ENCODE data around the gene HSD11B1. TPM values are rescaled to one million over a fixed set of nuclear protein-coding genes. Genes with fewer than 3 reads are reported as not detected.
A peak's percentile ranks its signal among the peaks of the same experiment; 100 is the strongest.

Gene HSD11B1
- total and polyA plus RNA-seq, 2 donors = 0.14 to 0.55 TPM

GRCh38 chr1:209742409-209743144, 37.9 kb downstream of the HSD11B1 start:
- Histone ChIP-seq H3K36me3 (ENCODE audit: control insufficient read depth in 2 of 2, insufficient read depth in 2 of 2, low read length in 1 of 2) (no peaks in the 10 kb centered on the region), H3K27ac (ENCODE audit: low read depth in 1 of 2, low read length in 1 of 2) (no peak overlapping the region), H3K4me1 (ENCODE audit: control insufficient read depth in 2 of 2, insufficient read depth in 2 of 2, low read length in 2 of 2) (peaks cover 0 to 2% of the 10 kb centered on the region in 2 donors), H3K27me3 (ENCODE audit: control insufficient read depth in 2 of 2, insufficient read depth in 1 of 2, low read length in 1 of 2) (no peaks in the 10 kb centered on the region), H3K9me3 (ENCODE audit: control insufficient read depth in 2 of 2, insufficient read depth in 1 of 2, low read length in 1 of 2) (no peaks in the 10 kb centered on the region), H3K4me3 (ENCODE audit: low read length in 2 of 2) (no peak overlapping the region)
- 90% methylated on average over 8 of the region's 8 CpGs for WGBS
- DNase-seq (ENCODE audit: low read depth in 6 of 9, low spot score in 9 of 9) = no peak

DNA sequence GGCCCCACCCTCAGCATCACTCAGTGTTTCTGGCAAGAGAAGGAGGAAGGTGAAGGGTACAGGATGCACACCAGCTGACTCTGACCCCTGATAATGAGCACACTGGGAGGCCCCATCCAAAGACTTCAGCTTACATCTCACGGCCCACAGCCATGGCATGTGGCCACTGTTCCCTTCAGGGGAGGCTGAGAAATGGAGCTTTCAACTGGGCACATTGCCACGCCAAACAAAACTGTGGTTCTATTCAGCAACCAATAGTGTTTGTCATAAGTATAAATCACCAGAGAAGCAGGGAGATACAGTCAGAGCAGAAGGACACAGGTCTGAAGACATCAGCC, 38.5 kb downstream of the HSD11B1 start:
- Histone ChIP-seq H3K4me3 (ENCODE audit: low read length in 2 of 2) (no peak overlapping the region), H3K27ac (ENCODE audit: low read depth in 1 of 2, low read length in 1 of 2) (no peak overlapping the region), H3K27me3 (ENCODE audit: control insufficient read depth in 2 of 2, insufficient read depth in 1 of 2, low read length in 1 of 2) (no peaks in the 10 kb centered on the region), H3K9me3 (ENCODE audit: control insufficient read depth in 2 of 2, insufficient read depth in 1 of 2, low read length in 1 of 2) (no peaks in the 10 kb centered on the region), H3K4me1 (ENCODE audit: control insufficient read depth in 2 of 2, insufficient read depth in 2 of 2, low read length in 2 of 2) (peaks cover 0 to 7% of the 10 kb centered on the region in 2 donors), H3K36me3 (ENCODE audit: control insufficient read depth in 2 of 2, insufficient read depth in 2 of 2, low read length in 1 of 2) (no peaks in the 10 kb centered on the region)
- 88% methylated on average over 2 of the region's 2 CpGs for WGBS
- DNase-seq (ENCODE audit: low read depth in 6 of 9, low spot score in 9 of 9) = no peak

DNA sequence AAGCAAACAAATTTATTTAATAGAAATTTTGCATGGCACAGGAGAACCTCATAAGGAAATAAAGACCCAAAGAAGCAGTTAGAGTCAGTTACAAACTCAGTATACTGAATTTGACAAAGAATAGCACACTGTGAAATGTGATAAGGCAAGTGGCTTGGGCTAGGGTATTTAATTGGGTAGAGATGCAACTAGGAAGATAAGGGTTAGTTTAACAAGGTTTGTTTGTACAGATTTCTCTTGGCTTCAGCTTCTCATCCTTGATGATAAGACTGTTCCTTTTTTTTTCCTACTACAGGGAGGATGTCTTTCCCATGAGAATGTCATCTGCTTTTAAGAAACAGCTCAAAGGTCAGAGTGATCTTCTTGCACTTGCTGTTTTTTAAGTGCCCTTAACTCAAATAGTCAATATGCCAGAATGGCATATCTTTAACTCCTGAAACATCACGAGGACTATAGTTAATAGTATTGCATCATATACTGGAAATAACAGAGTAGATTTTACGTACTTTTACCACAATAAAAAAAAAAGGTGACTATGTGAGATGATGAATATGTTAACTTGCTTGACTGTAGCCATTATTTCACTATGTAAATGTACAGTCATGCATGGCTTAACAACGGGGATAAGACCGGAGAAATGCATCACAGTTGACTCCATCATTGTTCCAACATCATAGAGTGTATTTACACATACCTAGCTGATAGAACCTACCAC, 42.0 kb downstream of the HSD11B1 start:
- 95% methylated on average over 4 of the region's 4 CpGs for WGBS
- Histone ChIP-seq H3K36me3 (ENCODE audit: control insufficient read depth in 2 of 2, insufficient read depth in 2 of 2, low read length in 1 of 2) (no peaks in the 10 kb centered on the region), H3K4me1 (ENCODE audit: control insufficient read depth in 2 of 2, insufficient read depth in 2 of 2, low read length in 2 of 2) (peaks cover 0 to 17% of the 10 kb centered on the region in 2 donors), H3K27ac (ENCODE audit: low read depth in 1 of 2, low read length in 1 of 2) (no peak overlapping the region), H3K27me3 (ENCODE audit: control insufficient read depth in 2 of 2, insufficient read depth in 1 of 2, low read length in 1 of 2) (no peaks in the 10 kb centered on the region), H3K4me3 (ENCODE audit: low read length in 2 of 2) (no peak overlapping the region), H3K9me3 (ENCODE audit: control insufficient read depth in 2 of 2, insufficient read depth in 1 of 2, low read length in 1 of 2) (no peaks in the 10 kb centered on the region)
- DNase-seq (ENCODE audit: low read depth in 6 of 9, low spot score in 9 of 9) = no peak

GRCh38 chr1:209747580-209748262, 43.1 kb downstream of the HSD11B1 start:
- H3K4me1 ChIP-seq (ENCODE audit: control insufficient read depth in 2 of 2, insufficient read depth in 2 of 2, low read length in 2 of 2) = peaks cover 0 to 25% of the 10 kb centered on the region in 2 donors
- H3K9me3 ChIP-seq (ENCODE audit: control insufficient read depth in 2 of 2, insufficient read depth in 1 of 2, low read length in 1 of 2) = no peaks in the 10 kb centered on the region
- WGBS = 18% methylated on average over 37 of the region's 37 CpGs
- no peaks in the 10 kb centered on the region for H3K36me3 ChIP-seq (ENCODE audit: control insufficient read depth in 2 of 2, insufficient read depth in 2 of 2, low read length in 1 of 2)
- peak overlapping the region; percentile 44 to 47 for H3K4me3 ChIP-seq (ENCODE audit: low read length in 2 of 2)
- peak in 6 of 9 donors; percentile 65 to 85 (median 70) for DNase-seq (ENCODE audit: low read depth in 6 of 9, low spot score in 9 of 9)
- no peaks in the 10 kb centered on the region for H3K27me3 ChIP-seq (ENCODE audit: control insufficient read depth in 2 of 2, insufficient read depth in 1 of 2, low read length in 1 of 2)
- peak overlapping the region in 1 of 2 donors; percentile 38 for H3K27ac ChIP-seq (ENCODE audit: low read depth in 1 of 2, low read length in 1 of 2)

DNA sequence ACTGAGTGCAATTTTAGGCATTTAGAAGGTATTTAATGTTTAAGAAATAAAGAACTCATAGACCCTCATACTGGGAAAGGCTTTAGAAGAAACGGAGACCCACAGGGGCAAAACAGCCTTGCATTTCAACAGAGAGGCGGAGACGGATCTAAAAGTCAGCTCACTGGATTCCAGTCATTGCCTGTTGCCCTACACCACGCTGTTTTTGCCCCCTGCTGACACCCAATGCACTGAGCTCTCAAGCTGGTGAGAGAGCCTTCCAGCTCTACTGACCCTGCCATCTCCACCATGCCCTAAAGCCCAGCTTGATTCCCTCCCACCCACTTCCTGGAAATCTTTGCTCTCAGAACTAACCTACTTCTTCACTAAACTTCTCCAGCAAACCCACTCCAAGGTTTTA, 44.0 kb downstream of the HSD11B1 start:
- H3K4me1 ChIP-seq (ENCODE audit: control insufficient read depth in 2 of 2, insufficient read depth in 2 of 2, low read length in 2 of 2) = peaks cover 0 to 25% of the 10 kb centered on the region in 2 donors
- peak overlapping the region in 1 of 2 donors; percentile 3 for H3K27ac ChIP-seq (ENCODE audit: low read depth in 1 of 2, low read length in 1 of 2)
- no peak for DNase-seq (ENCODE audit: low read depth in 6 of 9, low spot score in 9 of 9)
- no peaks in the 10 kb centered on the region for H3K9me3 ChIP-seq (ENCODE audit: control insufficient read depth in 2 of 2, insufficient read depth in 1 of 2, low read length in 1 of 2)
- H3K36me3 ChIP-seq (ENCODE audit: control insufficient read depth in 2 of 2, insufficient read depth in 2 of 2, low read length in 1 of 2) = no peaks in the 10 kb centered on the region
- 79% methylated on average over 4 of the region's 4 CpGs for WGBS
- no peak overlapping the region for H3K4me3 ChIP-seq (ENCODE audit: low read length in 2 of 2)
- H3K27me3 ChIP-seq (ENCODE audit: control insufficient read depth in 2 of 2, insufficient read depth in 1 of 2, low read length in 1 of 2) = no peaks in the 10 kb centered on the region

GRCh38 chr1:209749205-209749604, 44.6 kb downstream of the HSD11B1 start:
- WGBS = 89% methylated on average over 2 of the region's 2 CpGs
- Histone ChIP-seq H3K27me3 (ENCODE audit: control insufficient read depth in 2 of 2, insufficient read depth in 1 of 2, low read length in 1 of 2) (no peaks in the 10 kb centered on the region), H3K36me3 (ENCODE audit: control insufficient read depth in 2 of 2, insufficient read depth in 2 of 2, low read length in 1 of 2) (no peaks in the 10 kb centered on the region), H3K4me3 (ENCODE audit: low read length in 2 of 2) (no peak overlapping the region), H3K9me3 (ENCODE audit: control insufficient read depth in 2 of 2, insufficient read depth in 1 of 2, low read length in 1 of 2) (no peaks in the 10 kb centered on the region), H3K4me1 (ENCODE audit: control insufficient read depth in 2 of 2, insufficient read depth in 2 of 2, low read length in 2 of 2) (peaks cover 0 to 25% of the 10 kb centered on the region in 2 donors), H3K27ac (ENCODE audit: low read depth in 1 of 2, low read length in 1 of 2) (no peak overlapping the region)
- no peak for DNase-seq (ENCODE audit: low read depth in 6 of 9, low spot score in 9 of 9)

DNA sequence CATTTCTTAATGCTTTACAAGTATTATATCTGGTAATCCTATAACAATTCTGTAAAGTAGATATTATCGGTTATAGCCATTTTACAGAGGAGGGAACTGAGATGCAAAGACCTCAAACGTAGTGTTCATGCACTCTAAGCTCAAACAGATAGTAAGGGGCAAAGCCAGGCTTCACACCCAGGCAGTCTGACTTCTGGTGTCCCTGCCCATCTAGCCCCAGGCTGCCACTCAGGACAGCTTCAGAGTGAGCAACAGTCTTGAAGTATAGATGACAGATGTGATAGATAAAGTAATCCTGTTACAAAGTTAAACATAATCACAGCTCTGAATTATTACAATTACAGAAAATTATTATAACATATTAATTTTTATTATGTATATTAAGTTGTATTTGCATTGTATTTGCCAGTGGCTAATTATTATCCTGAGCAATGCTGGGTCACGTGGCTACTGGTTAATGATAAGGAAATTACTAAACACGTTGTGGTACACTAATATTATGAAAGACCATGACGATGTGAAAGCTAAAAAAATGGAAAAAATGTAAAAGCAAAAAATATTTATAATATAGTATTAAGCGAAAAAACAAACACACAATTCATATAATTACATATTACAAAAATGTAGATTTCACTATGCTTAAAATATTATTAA, 45.2 kb downstream of the HSD11B1 start:
- Histone ChIP-seq H3K27ac (ENCODE audit: low read depth in 1 of 2, low read length in 1 of 2) (no peak overlapping the region), H3K27me3 (ENCODE audit: control insufficient read depth in 2 of 2, insufficient read depth in 1 of 2, low read length in 1 of 2) (no peaks in the 10 kb centered on the region), H3K4me3 (ENCODE audit: low read length in 2 of 2) (no peak overlapping the region), H3K9me3 (ENCODE audit: control insufficient read depth in 2 of 2, insufficient read depth in 1 of 2, low read length in 1 of 2) (no peaks in the 10 kb centered on the region), H3K4me1 (ENCODE audit: control insufficient read depth in 2 of 2, insufficient read depth in 2 of 2, low read length in 2 of 2) (peaks cover 0 to 26% of the 10 kb centered on the region in 2 donors), H3K36me3 (ENCODE audit: control insufficient read depth in 2 of 2, insufficient read depth in 2 of 2, low read length in 1 of 2) (no peaks in the 10 kb centered on the region)
- no peak for DNase-seq (ENCODE audit: low read depth in 6 of 9, low spot score in 9 of 9)
- 95% methylated on average over 6 of the region's 6 CpGs for WGBS

GRCh38 chr1:209751627-209752231, 47.1 kb downstream of the HSD11B1 start:
- no peak overlapping the region for H3K27ac ChIP-seq (ENCODE audit: low read depth in 1 of 2, low read length in 1 of 2)
- no peaks in the 10 kb centered on the region for H3K36me3 ChIP-seq (ENCODE audit: control insufficient read depth in 2 of 2, insufficient read depth in 2 of 2, low read length in 1 of 2)
- no peaks in the 10 kb centered on the region for H3K9me3 ChIP-seq (ENCODE audit: control insufficient read depth in 2 of 2, insufficient read depth in 1 of 2, low read length in 1 of 2)
- WGBS = 43% methylated on average over 5 of the region's 5 CpGs
- no peak overlapping the region for H3K4me3 ChIP-seq (ENCODE audit: low read length in 2 of 2)
- no peaks in the 10 kb centered on the region for H3K27me3 ChIP-seq (ENCODE audit: control insufficient read depth in 2 of 2, insufficient read depth in 1 of 2, low read length in 1 of 2)
- peaks cover 7 to 37% of the 10 kb centered on the region in 2 donors for H3K4me1 ChIP-seq (ENCODE audit: control insufficient read depth in 2 of 2, insufficient read depth in 2 of 2, low read length in 2 of 2)
- no peak for DNase-seq (ENCODE audit: low read depth in 6 of 9, low spot score in 9 of 9)

Measured in thymus (tissue), 11 donors.